ENCODE results near the gene PLSCR5. TPM values are rescaled to one million over a fixed set of nuclear protein-coding genes. Genes with fewer than 3 reads are reported as not detected.

Gene PLSCR5
- total RNA-seq, 1 experiment from 2014 or later = not detected

- no TSS peak for BruUV-seq (replicated peaks)
Measured at GRCh38 chr3:146640955-146641867, 36.1 kb upstream of the PLSCR5 start.

GRCh38 chr3:146640361-146640760 lies 35.2 kb upstream of the PLSCR5 start:
- in situ Hi-C loops (cut with HindIII; ENCODE audit: low pct_unique_long_range_greater_than_20kb, low sequenced_read_pairs) = no loop called here
- no peak for DNase-seq (ENCODE audit: low read depth, low spot score)
- Histone ChIP-seq H3K36me3 (ENCODE audit: control insufficient read depth, insufficient read depth, low read length) (no peaks in the 10 kb centered on the region), H3K27ac (ENCODE audit: low read length) (no peak overlapping the region), H3K4me1 (ENCODE audit: control insufficient read depth, insufficient read depth, low read length) (no peaks in the 10 kb centered on the region), H3K4me3 (ENCODE audit: low read depth in 2 of 2, low read length in 2 of 2) (no peak overlapping the region), H3K27me3 (ENCODE audit: control insufficient read depth, insufficient read depth, low read length) (no peaks in the 10 kb centered on the region; the same call in 1 of the 2 replicates), H3K9me3 (ENCODE audit: control insufficient read depth, insufficient read depth, low read depth, low read length) (no peaks in the 10 kb centered on the region)
- intact Hi-C loops (cut with micrococcal nuclease; ENCODE audit: unreplicated experiment) = no loop called here
- ChIA-PET POLR2A (no interaction called here), CTCF (interaction anchor here (0.6 kb wide), 1 partner anchor 185 kb away, joined by 7 read pairs; no protein-coding TSS in a partner anchor)
- BruUV-seq (replicated peaks) = no TSS peak
- TF ChIP-seq POLR2AphosphoS5 (IDR thresholded peaks at IDR 0.05; ENCODE audit: low read depth, low read length) (no peak), SIN3A (IDR thresholded peaks at IDR 0.05; ENCODE audit: borderline replicate concordance, insufficient read depth, low read depth, low read length) (no peak), TCF7L2 (IDR thresholded peaks at IDR 0.05; ENCODE audit: low read depth, low read length) (no peak)
- TF ChIP-seq, protein P1, sequence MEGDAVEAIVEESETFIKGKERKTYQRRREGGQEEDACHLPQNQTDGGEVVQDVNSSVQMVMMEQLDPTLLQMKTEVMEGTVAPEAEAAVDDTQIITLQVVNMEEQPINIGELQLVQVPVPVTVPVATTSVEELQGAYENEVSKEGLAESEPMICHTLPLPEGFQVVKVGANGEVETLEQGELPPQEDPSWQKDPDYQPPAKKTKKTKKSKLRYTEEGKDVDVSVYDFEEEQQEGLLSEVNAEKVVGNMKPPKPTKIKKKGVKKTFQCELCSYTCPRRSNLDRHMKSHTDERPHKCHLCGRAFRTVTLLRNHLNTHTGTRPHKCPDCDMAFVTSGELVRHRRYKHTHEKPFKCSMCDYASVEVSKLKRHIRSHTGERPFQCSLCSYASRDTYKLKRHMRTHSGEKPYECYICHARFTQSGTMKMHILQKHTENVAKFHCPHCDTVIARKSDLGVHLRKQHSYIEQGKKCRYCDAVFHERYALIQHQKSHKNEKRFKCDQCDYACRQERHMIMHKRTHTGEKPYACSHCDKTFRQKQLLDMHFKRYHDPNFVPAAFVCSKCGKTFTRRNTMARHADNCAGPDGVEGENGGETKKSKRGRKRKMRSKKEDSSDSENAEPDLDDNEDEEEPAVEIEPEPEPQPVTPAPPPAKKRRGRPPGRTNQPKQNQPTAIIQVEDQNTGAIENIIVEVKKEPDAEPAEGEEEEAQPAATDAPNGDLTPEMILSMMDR (IDR thresholded peaks at IDR 0.05) = no peak
- TF ChIP-seq, protein P2, sequence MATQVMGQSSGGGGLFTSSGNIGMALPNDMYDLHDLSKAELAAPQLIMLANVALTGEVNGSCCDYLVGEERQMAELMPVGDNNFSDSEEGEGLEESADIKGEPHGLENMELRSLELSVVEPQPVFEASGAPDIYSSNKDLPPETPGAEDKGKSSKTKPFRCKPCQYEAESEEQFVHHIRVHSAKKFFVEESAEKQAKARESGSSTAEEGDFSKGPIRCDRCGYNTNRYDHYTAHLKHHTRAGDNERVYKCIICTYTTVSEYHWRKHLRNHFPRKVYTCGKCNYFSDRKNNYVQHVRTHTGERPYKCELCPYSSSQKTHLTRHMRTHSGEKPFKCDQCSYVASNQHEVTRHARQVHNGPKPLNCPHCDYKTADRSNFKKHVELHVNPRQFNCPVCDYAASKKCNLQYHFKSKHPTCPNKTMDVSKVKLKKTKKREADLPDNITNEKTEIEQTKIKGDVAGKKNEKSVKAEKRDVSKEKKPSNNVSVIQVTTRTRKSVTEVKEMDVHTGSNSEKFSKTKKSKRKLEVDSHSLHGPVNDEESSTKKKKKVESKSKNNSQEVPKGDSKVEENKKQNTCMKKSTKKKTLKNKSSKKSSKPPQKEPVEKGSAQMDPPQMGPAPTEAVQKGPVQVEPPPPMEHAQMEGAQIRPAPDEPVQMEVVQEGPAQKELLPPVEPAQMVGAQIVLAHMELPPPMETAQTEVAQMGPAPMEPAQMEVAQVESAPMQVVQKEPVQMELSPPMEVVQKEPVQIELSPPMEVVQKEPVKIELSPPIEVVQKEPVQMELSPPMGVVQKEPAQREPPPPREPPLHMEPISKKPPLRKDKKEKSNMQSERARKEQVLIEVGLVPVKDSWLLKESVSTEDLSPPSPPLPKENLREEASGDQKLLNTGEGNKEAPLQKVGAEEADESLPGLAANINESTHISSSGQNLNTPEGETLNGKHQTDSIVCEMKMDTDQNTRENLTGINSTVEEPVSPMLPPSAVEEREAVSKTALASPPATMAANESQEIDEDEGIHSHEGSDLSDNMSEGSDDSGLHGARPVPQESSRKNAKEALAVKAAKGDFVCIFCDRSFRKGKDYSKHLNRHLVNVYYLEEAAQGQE (IDR thresholded peaks at IDR 0.05; ENCODE audit: insufficient read depth in 1 of 2, low read depth in 2 of 2, low read length in 1 of 2) = no peak
- ATAC-seq = peak; percentile 34; the same call in 1 of the 2 replicates

More at GRCh38 chr3:146640955-146641867, 36.1 kb upstream of the PLSCR5 start:
- ChIA-PET CTCF (interaction anchor here (0.7 kb wide), 4 partner anchors 49 to 1977 kb away, joined by 3 to 4 read pairs (median 4); no protein-coding TSS in a partner anchor), POLR2A (no interaction called here)
- no peaks in the 10 kb centered on the region for H3K9me3 ChIP-seq (ENCODE audit: control insufficient read depth, insufficient read depth, low read depth, low read length)
- H3K36me3 ChIP-seq (ENCODE audit: control insufficient read depth, insufficient read depth, low read length) = no peaks in the 10 kb centered on the region
- H3K4me3 ChIP-seq (ENCODE audit: low read depth in 2 of 2, low read length in 2 of 2) = no peak overlapping the region
- intact Hi-C loops (cut with micrococcal nuclease; ENCODE audit: unreplicated experiment) = loop anchor here (1.0 kb wide), 2 partner anchors 51 to 548 kb away; no protein-coding TSS in a partner anchor
- H3K4me1 ChIP-seq (ENCODE audit: control insufficient read depth, insufficient read depth, low read length) = no peaks in the 10 kb centered on the region
- H3K27ac ChIP-seq (ENCODE audit: low read length) = no peak overlapping the region
- TF ChIP-seq, protein P1 (IDR thresholded peaks at IDR 0.05) = peak; percentile 81; the same call in 1 of the 2 replicates
- no peak for TF ChIP-seq SIN3A (IDR thresholded peaks at IDR 0.05; ENCODE audit: borderline replicate concordance, insufficient read depth, low read depth, low read length)
- ATAC-seq = peak; percentile 91
- no peaks in the 10 kb centered on the region; the same call in 1 of the 2 replicates for H3K27me3 ChIP-seq (ENCODE audit: control insufficient read depth, insufficient read depth, low read length)
- no peak for DNase-seq (ENCODE audit: low read depth, low spot score)
- in situ Hi-C loops (cut with HindIII; ENCODE audit: low pct_unique_long_range_greater_than_20kb, low sequenced_read_pairs) = no loop called here

Data from Panc1 (cell line).